Duodenal mucosa (tissue), 2 donors: ENCODE measurements around the gene TIMELESS.
"Not testable (repeated sequence)": the region's sequence is repeated elsewhere in the genome, so short reads cannot be mapped to it uniquely, and the experiment has no call there.

Experiments
- H3K27ac ChIP-seq: one replicate; pipeline ENCODE4 v1.7.0; 2013; ENCODE audit warnings: low read depth, low read length
- H3K27me3 ChIP-seq, 2 donors: one replicate each; pipeline ENCODE4 v1.7.0; 2013; ENCODE audit warnings: low read length in 2 of 2, control low read depth in 1 of 2; ENCODE audit not compliant: insufficient read depth in 2 of 2, control insufficient read depth in 1 of 2
- H3K36me3 ChIP-seq, 2 donors: one replicate each; pipeline ENCODE4 v1.7.0; 2013; ENCODE audit warnings: low read length in 2 of 2, control low read depth in 1 of 2; ENCODE audit not compliant: insufficient read depth in 2 of 2, control insufficient read depth in 1 of 2
- H3K4me1 ChIP-seq, 2 donors: one replicate each; pipeline ENCODE4 v1.7.0; 2013; ENCODE audit warnings: low read length in 2 of 2, control low read depth in 1 of 2; ENCODE audit not compliant: insufficient read depth in 2 of 2, control insufficient read depth in 1 of 2
- H3K4me3 ChIP-seq, 2 donors: one replicate each; pipeline ENCODE4 v1.7.0; 2013; ENCODE audit warnings: low read length in 2 of 2, low read depth in 1 of 2
- H3K9ac ChIP-seq, 2 donors: one replicate each; pipeline ENCODE4 v1.7.0; 2013; ENCODE audit warnings: low read length in 2 of 2, low read depth in 1 of 2
- H3K9me3 ChIP-seq, 2 donors: one replicate each; pipeline ENCODE4 v1.7.0; 2013; ENCODE audit warnings: low read length in 2 of 2, control low read depth in 1 of 2; ENCODE audit not compliant: control insufficient read depth in 1 of 2

The TIMELESS gene

DNA sequence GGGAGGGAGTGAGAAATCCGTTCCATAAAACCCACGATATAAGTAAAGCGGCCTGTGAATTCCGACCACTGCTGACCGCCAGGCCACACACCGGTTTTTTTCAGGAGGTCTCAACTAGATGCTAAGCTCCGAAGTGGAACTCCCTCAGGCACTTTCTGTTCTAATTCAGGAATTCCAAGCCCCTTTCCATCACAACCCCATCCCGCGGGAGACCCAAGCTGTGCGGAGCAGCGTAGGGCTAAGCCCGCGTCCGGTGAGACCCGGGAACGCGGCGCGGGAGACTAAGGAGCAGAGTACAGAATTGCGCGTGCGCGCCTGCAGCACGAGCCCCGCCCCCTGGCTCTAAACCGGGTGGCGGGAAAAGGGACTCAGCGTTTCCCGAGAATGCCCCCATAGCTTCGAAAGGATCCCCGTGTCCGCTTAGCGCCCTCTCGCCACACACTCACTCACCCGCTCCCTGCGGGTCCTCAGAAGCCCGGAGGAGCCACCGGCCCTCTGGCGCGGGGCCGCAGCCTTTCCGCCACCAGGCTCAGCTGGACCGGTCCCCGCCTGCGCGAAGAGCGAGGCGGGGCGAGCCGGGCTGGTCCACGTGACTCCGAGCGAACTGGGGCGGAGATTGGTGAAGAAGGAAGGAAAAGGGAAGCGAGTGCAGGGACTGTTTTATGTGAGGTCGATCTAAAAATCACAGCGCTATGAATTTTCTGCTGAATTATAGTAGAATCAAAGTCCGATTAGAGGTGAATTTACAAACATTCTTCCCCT lies at the start of gene TIMELESS:
Gene TIMELESS (minus strand): TSS at position 567 of the 762 bp plus-strand sequence. CDS start 15,256 bp downstream, outside the sequence.
- H3K9ac ChIP-seq, result peak within 1 kb of the TSS; percentile 77 to 85
- peak within 1 kb of the TSS; percentile 89 to 95 for H3K4me3 ChIP-seq
- H3K27ac ChIP-seq, result peak within 1 kb of the TSS; percentile 43
- no peaks in the 10 kb centered on the region for H3K36me3 ChIP-seq
- no peaks in the 10 kb centered on the region for H3K27me3 ChIP-seq
- no peaks in the 10 kb centered on the region for H3K9me3 ChIP-seq
- H3K4me1 ChIP-seq, result peaks cover 0 to 3% of the 10 kb centered on the region in 2 donors

GRCh38 chr12:56498126-56498902 lies 49.1 kb upstream of the TIMELESS start:
- not testable (repeated sequence) for H3K9ac ChIP-seq, H3K27ac ChIP-seq, H3K36me3 ChIP-seq, H3K4me1 ChIP-seq, H3K27me3 ChIP-seq, H3K4me3 ChIP-seq, H3K9me3 ChIP-seq

- H3K27me3 ChIP-seq, H3K4me1 ChIP-seq, H3K27ac ChIP-seq, H3K9ac ChIP-seq, H3K9me3 ChIP-seq, H3K4me3 ChIP-seq, H3K36me3 ChIP-seq: not testable (repeated sequence)
These were observed 47.5 kb upstream of the TIMELESS start for GRCh38 chr12:56496704-56497103.

GRCh38 chr12:56494481-56494880 lies 45.3 kb upstream of the TIMELESS start:
- H3K36me3 ChIP-seq, H3K9me3 ChIP-seq, H3K9ac ChIP-seq, H3K27ac ChIP-seq, H3K27me3 ChIP-seq, H3K4me3 ChIP-seq, H3K4me1 ChIP-seq: not testable (repeated sequence)

DNA sequence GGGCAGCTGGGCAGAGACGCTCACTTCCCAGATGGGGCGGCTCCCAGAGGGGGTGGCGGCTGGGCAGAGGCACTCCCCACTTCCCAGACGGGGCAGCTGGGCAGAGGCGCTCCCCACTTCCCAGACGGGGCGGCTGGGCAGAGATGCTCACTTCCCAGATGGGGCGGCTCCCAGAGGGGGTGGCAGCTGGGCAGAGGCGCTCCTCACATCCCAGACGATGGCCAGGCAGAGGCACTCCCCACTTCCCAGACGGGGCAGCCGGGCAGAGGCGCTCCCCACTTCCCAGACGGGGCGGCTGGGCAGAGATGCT lies 44.8 kb upstream of the TIMELESS start:
- H3K9me3 ChIP-seq, H3K9ac ChIP-seq, H3K4me3 ChIP-seq, H3K36me3 ChIP-seq, H3K27me3 ChIP-seq, H3K4me1 ChIP-seq, H3K27ac ChIP-seq: not testable (repeated sequence)

GRCh38 chr12:56493409-56494105 lies 44.3 kb upstream of the TIMELESS start:
- not testable (repeated sequence) for H3K9me3 ChIP-seq, H3K27ac ChIP-seq, H3K4me3 ChIP-seq, H3K36me3 ChIP-seq, H3K4me1 ChIP-seq, H3K9ac ChIP-seq, H3K27me3 ChIP-seq

DNA sequence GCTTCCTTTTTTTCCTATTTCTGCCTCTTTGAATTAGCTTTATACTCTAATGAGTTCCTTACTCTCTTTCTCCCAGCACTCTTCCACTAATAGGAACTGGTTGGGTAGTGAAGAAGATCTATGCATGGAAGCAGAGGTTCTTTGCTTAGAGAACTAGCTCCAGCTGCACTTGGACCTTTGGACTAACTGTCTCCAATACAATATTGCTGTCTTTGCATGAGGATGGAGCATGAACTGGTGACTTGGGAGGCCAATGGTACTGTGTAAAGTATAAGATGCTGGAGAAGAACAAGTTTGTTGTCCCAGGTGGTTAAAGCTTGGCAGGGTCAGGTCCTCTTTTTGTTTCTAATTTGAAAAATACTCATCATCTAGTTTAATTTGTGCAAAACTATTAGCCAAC lies 41.1 kb upstream of the TIMELESS start:
- Histone ChIP-seq H3K27me3 (peaks cover 0 to 4% of the 10 kb centered on the region in 2 donors), H3K36me3 (no peaks in the 10 kb centered on the region), H3K9ac (no peak overlapping the region), H3K4me1 (peaks cover 12 to 13% of the 10 kb centered on the region in 2 donors), H3K4me3 (no peak overlapping the region), H3K9me3 (no peaks in the 10 kb centered on the region), H3K27ac (no peak overlapping the region)

DNA sequence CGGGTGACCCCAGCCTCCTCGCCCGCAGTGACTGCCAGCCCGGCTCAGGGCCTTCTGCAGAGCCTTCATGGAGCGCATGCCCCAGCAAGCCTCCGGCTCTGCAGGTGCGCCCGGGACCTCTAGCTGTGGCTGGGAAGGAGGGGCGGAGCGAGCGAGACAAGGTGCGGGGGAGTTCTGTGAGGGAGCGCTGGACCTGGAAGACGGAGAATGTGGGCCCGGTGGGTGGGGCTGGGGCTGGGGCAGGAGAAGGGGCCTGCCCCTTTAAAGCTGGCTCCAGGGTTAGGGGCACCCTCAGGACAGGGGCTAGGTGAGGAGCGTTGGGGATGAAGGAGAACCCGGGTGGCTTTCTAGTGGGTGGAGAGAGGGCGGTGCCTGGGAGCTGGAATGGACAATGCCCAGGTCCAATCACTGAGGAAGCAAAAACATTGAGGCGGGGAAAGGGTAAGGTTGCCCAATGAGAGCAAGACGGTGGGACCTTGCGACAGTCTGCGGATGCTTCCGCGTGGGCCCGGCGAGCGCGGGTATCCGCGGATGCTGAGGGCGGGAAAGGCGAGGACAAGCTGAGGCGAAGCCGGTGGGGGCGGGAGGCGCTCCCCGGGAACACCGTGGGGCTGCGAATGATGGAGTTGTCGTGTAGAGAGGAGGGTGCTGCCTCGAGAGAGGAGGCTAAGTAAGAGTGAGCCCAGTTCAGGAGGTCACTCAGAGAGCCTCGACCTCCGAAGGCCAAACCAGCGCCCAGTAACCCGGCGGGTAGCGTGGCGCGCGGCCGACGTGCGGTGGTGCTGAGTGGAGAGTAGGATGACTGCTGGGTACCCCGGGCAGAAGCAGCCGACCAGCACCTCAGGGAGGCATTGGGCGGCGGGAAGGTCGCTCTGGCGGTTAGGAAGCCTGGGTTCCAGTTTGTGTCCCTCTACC lies 39.1 kb upstream of the TIMELESS start, which contains the start of gene GLS2:
Gene GLS2 (minus strand): TSS at position 121 of the 915 bp plus-strand sequence. CDS start 43 bp downstream, at position 78.
- Histone ChIP-seq H3K36me3 (no peaks in the 10 kb centered on the region), H3K9me3 (no peaks in the 10 kb centered on the region), H3K4me1 (peaks cover 12 to 13% of the 10 kb centered on the region in 2 donors), H3K27me3 (peaks cover 0 to 4% of the 10 kb centered on the region in 2 donors), H3K4me3 (peak within 1 kb of the TSS; percentile 58 to 79), H3K9ac (peak within 1 kb of the TSS; percentile 43 to 51), H3K27ac (no peak within 1 kb of the TSS)

DNA sequence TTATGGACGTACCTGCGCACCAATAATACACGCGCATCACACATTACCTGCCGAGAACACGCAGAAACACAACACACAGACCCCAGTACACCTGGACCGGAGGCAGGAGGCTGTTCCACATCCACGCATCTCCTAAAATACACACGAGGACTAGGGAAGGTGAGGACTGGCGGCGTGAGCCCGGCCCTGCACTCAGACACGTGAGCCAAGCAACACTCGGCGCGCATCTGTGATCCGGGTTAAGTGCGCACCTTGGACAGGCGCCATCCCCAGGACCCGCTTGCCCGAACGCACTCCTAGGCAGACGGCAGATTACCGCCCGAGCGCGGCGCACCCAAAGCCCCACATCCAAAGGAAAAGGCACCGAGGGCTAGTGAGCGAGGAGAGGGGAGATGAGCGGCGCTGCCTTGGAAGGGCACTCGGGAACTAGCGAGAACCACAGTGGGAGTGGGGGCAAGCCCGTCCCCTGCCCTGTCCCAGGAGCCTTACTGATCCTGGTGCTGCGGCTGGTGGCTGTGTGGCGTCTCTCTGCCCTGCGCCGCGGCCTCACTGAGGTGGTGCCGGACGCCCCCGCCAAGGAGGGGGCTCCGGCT lies 38.3 kb upstream of the TIMELESS start:
- peaks cover 0 to 4% of the 10 kb centered on the region in 2 donors for H3K27me3 ChIP-seq
- H3K4me3 ChIP-seq, result peak overlapping the region; percentile 58 to 79

More for the DNA sequence above, 38.3 kb upstream of the TIMELESS start:
- H3K4me1 ChIP-seq, result peaks cover 12 to 13% of the 10 kb centered on the region in 2 donors
- H3K9ac ChIP-seq, result peak overlapping the region; percentile 43 to 51
- no peaks in the 10 kb centered on the region for H3K36me3 ChIP-seq
- H3K9me3 ChIP-seq, result no peaks in the 10 kb centered on the region
- no peak overlapping the region for H3K27ac ChIP-seq
